ENCODE data around the gene HACE1. TPM values are rescaled to one million over a fixed set of nuclear protein-coding genes. Genes with fewer than 3 reads are reported as not detected.

HACE1 gene
- total RNA-seq, 6 donors from 2014 or later: 6.3 to 25.3 (median 14.7) TPM

GRCh38 chr6:104700371-104701185 is 159.1 kb downstream of the HACE1 start:
- ATAC-seq (ENCODE audit: low FRiP score in 2 of 2) (no peak), DNase-seq (no peak)
- no peaks in the 10 kb centered on the region for H3K9me3 ChIP-seq
- no peaks in the 10 kb centered on the region for H3K27me3 ChIP-seq
- TF ChIP-seq POLR2A (IDR thresholded peaks at IDR 0.05) (no peak), POLR2AphosphoS5 (IDR thresholded peaks at IDR 0.05) (no peak), CTCF (IDR thresholded peaks at IDR 0.05) (no peak), EP300 (IDR thresholded peaks at IDR 0.05) (no peak)
- H3K27ac ChIP-seq: no peak overlapping the region
- H3K4me3 ChIP-seq: no peak overlapping the region
- 64 to 66% methylated on average over 5 of the region's 5 CpGs for WGBS, 2 donors
- H3K4me1 ChIP-seq: peaks cover 0 to 11% (median 5%) of the 10 kb centered on the region in 4 donors
- no peaks in the 10 kb centered on the region for H3K36me3 ChIP-seq

- Histone ChIP-seq H3K4me3 (no peak overlapping the region), H3K9me3 (no peaks in the 10 kb centered on the region), H3K27me3 (no peaks in the 10 kb centered on the region), H3K36me3 (no peaks in the 10 kb centered on the region), H3K4me1 (peaks cover 0 to 8% (median 4%) of the 10 kb centered on the region in 4 donors), H3K27ac (no peak overlapping the region)
- ATAC-seq (ENCODE audit: low FRiP score in 2 of 2) (no peak), DNase-seq (no peak)
- WGBS, 2 donors: 81 to 86% methylated on average over 8 of the region's 8 CpGs
- no peak for TF ChIP-seq POLR2AphosphoS5 (IDR thresholded peaks at IDR 0.05)
- TF ChIP-seq POLR2A (IDR thresholded peaks at IDR 0.05): no peak
- no peak for TF ChIP-seq CTCF (IDR thresholded peaks at IDR 0.05)
- TF ChIP-seq EP300 (IDR thresholded peaks at IDR 0.05): no peak
Observed at GRCh38 chr6:104699593-104700329, 160.0 kb downstream of the HACE1 start.

GRCh38 chr6:104698979-104699378 is 160.7 kb downstream of the HACE1 start:
- ATAC-seq (ENCODE audit: low FRiP score in 2 of 2) (no peak), DNase-seq (no peak)
- TF ChIP-seq CTCF (IDR thresholded peaks at IDR 0.05) (no peak), EP300 (IDR thresholded peaks at IDR 0.05) (no peak), POLR2AphosphoS5 (IDR thresholded peaks at IDR 0.05) (no peak), POLR2A (IDR thresholded peaks at IDR 0.05) (no peak)
- Histone ChIP-seq H3K27me3 (no peaks in the 10 kb centered on the region), H3K4me3 (no peak overlapping the region), H3K36me3 (no peaks in the 10 kb centered on the region), H3K4me1 (peaks cover 0 to under 1% (median 0%) of the 10 kb centered on the region in 4 donors), H3K27ac (no peak overlapping the region), H3K9me3 (no peaks in the 10 kb centered on the region)
- WGBS, 2 donors: 96 to 100% methylated on average over 1 of the region's 1 CpG

DNA sequence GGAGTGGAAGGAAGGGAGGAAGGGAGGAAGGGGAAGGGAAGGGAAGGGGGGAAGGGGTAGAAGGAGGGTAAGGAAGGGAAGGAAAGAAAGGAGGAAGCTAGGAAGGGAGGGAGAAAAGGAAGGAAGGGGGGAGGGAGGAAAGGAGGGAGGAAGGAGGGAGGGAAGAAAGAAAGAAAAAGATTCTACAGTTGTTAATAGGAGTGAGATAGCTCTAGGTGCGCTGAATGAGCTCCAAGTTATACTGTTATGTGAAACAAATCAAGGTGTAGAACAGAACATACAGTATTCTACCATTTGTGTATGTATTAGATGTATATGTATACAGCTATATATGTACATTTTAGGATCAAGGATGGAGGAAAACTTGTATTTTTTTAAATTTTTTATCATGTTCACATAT is 167.7 kb downstream of the HACE1 start:
- ATAC-seq (ENCODE audit: low FRiP score in 2 of 2) (no peak), DNase-seq (no peak)
- peaks cover 0 to 4% (median 0%) of the 10 kb centered on the region in 4 donors for H3K4me1 ChIP-seq
- H3K4me3 ChIP-seq: no peak overlapping the region
- H3K9me3 ChIP-seq: no peaks in the 10 kb centered on the region
- TF ChIP-seq CTCF (IDR thresholded peaks at IDR 0.05) (no peak), POLR2AphosphoS5 (IDR thresholded peaks at IDR 0.05) (no peak), EP300 (IDR thresholded peaks at IDR 0.05) (no peak), POLR2A (IDR thresholded peaks at IDR 0.05) (no peak)
- 89 to 94% methylated on average over 1 of the region's 1 CpG for WGBS, 2 donors
- H3K27ac ChIP-seq: no peak overlapping the region
- no peaks in the 10 kb centered on the region for H3K36me3 ChIP-seq
- H3K27me3 ChIP-seq: no peaks in the 10 kb centered on the region
